NCI-H774 (cell line): ENCODE data around the gene KCNC3.
A peak's percentile ranks its signal among the peaks of the same experiment; 100 is the strongest.
"Not testable (repeated sequence)": the region's sequence is repeated elsewhere in the genome, so short reads cannot be mapped to it uniquely, and the experiment has no call there.

Source experiments
- DNase-seq: peaks from one replicate; lab custom pipeline; 2025; lab: John Stamatoyannopoulos, UW

The KCNC3 gene

GRCh38 chr19:50353487-50353880 is 24.3 kb upstream of the KCNC3 start:
- DNase-seq: not testable (repeated sequence)

- DNase-seq: no peak
These were observed 23.1 kb upstream of the KCNC3 start for GRCh38 chr19:50352242-50352641.

DNA sequence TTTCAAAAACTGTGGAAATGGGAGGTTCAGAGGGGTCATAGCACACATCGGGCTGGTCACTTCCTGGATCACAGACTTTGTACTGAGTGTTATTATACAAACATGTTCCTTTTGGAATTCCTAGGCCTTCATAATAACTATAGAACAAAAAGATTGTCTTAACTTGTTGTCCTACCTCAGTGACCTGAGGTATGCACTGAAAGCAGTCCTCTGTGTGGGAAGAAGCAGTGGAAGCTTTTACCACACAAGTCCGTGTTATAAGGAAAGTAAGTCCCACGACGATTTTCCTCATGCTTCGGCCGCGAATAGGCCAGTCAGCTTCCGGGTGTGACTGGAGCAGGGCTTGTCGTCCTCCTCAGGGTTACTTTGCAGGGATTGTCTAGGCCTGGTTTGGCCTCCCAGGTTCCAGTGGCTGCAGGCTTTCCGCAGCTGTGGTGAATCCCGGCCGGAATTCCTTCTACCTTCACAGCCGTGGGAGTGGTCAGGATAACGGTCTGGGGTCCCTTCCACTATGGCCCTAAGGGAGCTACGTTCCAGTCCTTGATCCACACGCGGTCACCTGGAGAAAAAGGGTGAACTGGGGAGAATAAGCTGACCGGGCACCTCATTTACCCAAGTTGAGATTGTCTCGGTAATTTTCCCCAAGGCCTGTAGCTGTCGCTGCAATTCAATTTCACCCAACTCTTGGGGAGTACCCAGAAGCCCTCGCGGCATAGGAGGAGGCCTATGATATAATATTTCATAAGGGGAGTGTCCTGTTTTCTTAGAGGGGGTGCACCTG is 20.3 kb upstream of the KCNC3 start:
- DNase-seq: no peak

GRCh38 chr19:50347089-50347581 is 18.0 kb upstream of the KCNC3 start:
- DNase-seq: not testable (repeated sequence)

DNA sequence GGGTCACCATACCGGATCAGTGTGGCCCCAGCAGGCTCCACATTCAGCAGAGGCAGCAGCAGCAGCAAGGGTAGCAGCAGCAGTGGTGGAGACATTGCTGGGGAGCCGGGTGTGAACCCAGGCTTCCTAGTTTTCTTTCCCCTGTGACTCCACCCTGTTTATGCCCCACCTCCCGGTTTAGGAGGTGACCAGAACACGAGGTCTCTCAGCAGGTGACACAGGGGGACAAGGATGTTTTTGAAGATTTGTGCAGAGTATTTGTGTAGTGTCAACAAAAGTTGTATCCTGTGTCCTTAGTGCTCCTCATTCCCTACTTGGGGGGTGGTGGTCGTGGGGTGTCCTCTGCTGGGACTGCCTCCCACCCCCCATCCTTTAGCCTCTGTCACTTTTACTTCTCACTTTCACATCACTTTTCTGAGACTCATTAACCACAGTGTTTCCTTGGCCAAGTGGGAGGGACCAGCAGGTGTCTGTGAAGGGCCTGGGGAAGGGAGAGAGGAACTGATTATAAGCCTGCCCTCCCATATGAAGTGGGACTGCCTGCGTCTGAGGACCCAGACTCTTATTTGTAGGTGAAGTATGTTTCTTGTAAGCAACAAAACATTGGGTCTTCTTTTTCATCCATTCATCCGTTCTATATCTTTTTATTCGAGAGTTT is 15.6 kb upstream of the KCNC3 start:
- no peak for DNase-seq

- DNase-seq: no peak
These were observed 12.0 kb upstream of the KCNC3 start for GRCh38 chr19:50341091-50341564.

DNA sequence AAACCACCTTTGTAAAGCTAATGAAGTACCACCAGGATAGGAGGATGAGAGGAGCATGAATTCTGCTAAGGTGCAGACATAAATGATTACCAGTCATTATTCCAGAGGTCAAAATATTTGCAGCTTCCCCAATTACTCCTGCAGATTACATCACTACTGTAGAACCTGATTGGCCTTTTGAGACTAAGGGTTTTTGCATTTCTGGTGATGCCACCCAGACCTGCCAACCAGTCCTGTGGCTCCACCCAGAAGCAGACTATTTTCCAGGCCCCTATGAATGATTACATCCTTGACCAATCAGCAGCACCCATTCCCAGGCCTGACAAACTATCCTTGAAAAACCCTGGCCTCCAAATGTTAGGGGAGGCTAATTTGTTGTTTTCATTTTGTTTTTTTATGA is 11.2 kb upstream of the KCNC3 start:
- DNase-seq: no peak

DNA sequence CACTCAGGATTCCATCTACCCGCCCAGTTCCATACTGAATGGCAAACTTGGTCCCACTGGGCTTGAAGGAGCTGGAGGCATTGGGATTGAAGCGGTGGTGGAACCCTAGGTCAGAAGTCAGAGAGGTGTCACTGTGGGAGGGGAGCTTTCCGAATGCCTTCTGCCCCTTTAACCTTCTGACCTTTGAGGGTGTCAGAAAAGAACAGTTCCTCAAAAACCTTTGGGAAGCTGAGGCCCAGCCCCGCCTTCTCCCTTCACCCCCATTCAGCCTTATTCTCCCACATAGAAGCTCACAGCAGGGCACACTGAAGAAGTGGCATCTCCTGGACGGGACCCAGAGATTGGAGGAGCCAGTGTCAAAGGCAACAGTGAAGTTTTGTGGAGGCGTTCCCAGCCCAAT is 7.9 kb upstream of the KCNC3 start:
- DNase-seq: not testable (repeated sequence)

- DNase-seq: no peak
These were observed 5.7 kb upstream of the KCNC3 start for GRCh38 chr19:50334741-50335421.

GRCh38 chr19:50333737-50334617 is 4.8 kb upstream of the KCNC3 start:
- peak; percentile 84 for DNase-seq

- peak; percentile 91 for DNase-seq
These were observed 4.1 kb upstream of the KCNC3 start for GRCh38 chr19:50333235-50333736.

DNA sequence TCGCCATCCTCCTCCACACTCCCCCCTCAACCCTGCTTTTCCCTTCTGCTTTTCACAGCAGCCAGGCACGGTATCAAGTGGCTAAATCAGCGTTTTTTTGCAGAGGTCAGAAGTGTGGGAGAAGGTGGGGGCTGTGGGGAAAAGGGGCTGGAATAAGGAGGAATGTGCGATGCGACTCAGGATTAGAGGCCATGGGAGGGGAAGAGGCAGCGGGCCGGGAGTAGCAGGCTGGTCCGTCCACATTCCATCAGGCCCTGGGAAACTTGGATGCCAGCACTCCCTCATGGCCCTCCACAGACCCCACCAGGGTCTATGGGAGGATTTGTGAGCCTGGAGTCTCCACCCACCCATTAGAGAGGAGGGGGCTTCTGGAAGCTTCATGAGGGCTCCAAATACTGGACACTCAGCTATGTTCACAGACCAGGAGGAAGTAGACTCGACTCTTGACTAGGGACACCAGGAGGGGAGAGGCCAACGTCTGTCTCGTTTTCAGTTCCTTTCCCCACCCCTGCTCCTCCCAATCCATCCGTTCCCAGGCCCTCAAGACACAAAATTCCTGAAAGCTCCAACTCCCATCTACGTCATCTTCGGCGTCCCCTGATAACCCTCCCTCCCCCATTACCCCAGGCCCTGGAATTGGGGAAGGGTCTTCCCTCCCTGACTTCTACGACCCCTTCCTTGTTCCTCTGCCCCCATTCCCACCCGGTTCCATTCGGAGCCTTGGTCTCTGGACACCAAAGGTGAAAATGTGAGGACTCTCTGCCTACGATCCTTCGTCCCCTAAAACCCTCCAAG is 3.3 kb upstream of the KCNC3 start:
- no peak for DNase-seq

- no peak for DNase-seq
These were observed 2.7 kb upstream of the KCNC3 start for GRCh38 chr19:50331994-50332243.

DNA sequence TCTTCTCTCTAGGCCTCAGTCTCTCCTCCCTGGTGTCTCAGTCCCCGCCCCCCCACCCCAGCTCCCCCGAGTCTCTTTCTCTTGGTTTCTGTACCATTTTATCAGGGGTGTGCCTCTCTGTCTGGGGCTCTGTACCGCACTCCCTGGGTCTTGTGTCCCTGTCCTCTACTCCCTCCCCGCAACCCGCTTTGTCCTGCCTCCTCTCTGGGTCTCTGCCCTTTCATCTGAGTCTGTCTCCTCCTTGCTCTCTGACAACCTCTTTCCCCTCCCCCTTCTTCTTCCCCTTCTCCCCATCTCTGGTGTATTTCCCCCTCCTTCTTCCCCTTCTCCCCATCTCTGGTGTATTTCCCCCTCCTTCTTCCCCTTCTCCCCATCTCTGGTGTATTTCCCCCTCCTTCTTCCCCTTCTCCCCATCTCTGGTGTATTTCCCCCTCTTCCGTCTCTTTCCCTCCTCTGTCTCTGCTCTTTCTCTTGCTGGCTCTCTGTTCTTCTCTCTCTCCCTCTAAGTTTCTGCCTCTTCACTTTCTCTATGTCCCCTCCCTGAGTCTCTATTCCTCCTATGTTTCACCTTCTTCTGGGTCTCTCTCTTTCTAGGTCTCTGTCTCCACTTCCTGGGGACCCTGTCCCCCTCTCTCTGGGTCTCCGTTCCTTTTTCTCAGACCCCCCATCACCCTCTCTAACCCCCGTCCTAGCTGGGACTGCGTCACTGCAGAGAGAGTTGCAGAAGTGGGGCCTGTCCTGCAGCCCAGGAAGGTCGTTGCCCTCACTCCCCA is 2.2 kb upstream of the KCNC3 start:
- DNase-seq: no peak

DNA sequence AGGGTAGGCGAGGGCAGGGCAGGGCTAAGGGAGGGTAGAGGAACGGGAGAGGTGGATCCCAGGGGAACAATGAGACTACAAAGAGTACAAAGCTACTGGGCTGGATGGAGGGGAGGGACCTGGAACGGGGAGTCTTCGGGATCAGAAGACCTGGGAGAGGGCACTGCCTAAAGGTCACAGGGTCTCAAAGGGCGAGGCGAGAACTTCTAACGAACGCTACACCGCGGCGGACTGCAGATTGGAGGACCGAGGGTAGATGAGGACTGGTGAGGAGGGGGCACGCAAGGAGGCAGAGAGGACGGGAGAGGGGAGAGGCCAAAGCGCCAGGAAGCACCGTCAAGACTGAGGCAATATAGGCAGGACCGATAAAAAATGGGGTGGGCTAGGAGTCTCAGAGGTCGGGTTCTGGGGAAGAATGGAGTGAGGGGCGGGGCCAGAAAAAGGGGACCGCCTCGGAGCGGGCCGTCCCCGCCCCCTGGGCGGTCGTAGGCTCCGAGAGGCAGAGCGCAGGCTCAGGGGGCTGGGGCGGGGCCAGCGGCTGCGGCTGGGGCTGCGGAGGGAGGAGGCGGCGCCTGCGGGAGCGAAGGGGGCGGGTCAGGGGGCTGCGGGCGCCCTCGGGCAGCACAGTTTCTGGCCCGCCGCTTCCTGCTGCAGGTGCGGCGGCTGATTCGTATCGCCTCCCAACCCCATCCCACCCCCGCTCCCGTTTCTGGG is 1.3 kb upstream of the KCNC3 start:
- peak; percentile 88 for DNase-seq

GRCh38 chr19:50329926-50330294 is 733 bp upstream of the KCNC3 start:
- DNase-seq: not testable (repeated sequence)

DNA sequence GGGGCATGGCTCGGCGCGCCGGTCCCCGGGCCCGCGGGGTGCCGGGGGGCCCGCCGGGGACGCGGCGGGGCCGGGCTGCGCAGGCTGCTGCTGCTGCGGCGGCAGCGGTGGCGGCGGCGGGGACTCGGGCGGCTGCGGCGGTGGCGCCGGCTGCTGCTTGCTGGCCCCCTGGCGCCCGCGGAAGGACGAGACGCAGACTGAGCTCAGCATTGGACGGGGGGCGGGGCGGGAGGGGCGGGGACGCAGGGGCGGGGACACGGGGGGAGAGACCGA is 368 bp downstream of the KCNC3 start:
- no peak for DNase-seq

DNA sequence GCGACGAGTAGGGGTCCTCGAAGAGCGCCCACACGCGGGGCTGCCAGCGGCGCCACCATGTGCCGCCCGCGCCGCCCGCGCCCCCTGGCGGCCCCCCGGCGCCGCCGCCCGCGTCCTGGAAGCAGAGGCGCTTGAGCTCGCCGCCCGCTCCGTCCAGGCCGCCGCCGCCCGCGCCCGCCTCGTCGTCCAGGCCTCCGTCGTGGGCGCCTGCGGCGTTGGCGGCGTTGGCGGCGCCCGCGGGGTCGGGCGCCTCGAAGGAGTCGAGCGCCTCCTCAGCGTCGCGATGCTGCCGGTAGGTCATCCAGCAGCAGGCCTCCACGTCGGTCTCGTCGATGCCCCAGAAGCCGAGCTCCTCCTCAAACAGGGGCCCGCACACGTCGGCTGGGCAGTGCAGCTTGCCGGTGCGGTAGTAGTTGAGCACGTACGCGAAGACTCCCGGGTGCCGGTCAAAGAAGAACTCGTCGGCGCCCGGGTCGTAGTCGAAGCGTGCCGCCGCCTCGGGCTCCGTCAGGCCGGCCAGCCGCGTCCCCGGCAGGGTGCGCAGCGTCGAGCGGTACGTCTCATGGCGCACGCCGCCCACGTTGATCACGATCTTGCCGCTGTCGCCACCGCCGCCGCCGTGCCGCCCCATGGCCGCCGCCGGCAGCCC is 829 bp downstream of the KCNC3 start:
- peak; percentile 9 for DNase-seq

DNA sequence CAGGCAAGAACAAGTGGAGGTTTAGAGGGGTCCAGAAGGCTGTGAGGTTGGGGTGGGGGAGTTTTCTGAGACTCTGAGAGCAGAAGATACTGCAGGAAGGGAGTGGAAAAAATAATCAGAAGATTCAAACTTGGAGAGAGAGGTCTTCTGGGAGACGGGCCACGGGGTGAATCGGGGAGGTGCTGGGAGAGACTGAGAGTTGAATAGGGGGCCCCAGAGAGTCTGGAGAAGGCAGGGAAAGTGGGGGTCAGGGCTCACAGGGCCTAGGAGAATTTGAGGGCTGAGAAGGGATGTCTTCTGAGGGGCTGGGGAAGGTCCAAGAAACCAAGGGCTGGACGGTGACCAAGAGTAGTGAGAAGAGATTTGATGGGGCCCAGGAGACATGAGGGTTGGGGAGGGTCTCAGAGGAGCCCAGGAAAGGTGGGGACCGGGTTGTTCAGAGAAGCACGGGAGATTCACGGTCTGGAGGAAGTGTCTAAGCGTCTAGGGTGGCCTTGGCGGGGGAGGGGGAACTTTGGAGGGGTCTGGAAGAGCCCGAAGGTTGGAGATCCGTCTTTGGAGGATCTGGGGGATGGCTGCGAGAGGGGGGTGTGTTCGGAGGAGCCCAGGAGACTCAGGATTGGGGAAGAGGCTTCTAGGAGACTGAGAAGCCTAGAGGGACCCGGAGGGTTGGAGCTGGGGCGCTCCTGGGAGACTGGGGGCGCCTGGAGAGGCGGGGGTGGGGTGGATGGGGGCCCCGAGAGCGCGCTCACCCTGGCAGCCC is 1.5 kb downstream of the KCNC3 start:
- DNase-seq: no peak
